Measurements from ENCODE around the gene TF.
A peak's percentile ranks its signal among the peaks of the same experiment; 100 is the strongest.
"Not testable (repeated sequence)": the region's sequence is repeated elsewhere in the genome, so short reads cannot be mapped to it uniquely, and the experiment has no call there.

The TF gene

GRCh38 chr3:133745981-133746711 lies at the start of gene TF:
Gene TF (plus strand): TSS chr3:133746393. CDS start chr3:133746441, 48 bp downstream.
- no peak for DNase-seq

DNA sequence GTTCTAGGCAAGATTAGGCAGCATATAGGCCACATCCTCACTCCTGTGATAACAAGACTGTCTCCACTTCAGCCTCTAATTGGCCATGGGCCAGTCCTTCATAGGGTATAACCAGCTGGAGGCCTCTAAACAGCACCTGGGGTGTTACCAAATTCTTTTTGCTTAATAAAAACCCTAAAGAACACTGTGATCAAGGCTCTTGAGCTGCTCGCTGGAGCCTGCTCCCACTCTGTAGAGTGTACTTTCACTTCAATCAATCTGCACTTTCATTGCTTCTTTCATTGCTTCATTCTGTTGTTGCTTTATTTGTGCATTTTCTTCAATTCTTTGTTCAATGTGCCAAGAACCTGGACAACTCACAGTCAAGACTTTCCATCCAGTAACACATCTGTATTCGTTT lies 48.2 kb upstream of the TF start:
- DNase-seq: no peak

- no peak for DNase-seq
Measured at GRCh38 chr3:133699467-133699866, 46.7 kb upstream of the TF start.

- no peak for DNase-seq
Measured at GRCh38 chr3:133699903-133700302, 46.3 kb upstream of the TF start.

- no peak for DNase-seq
Measured at GRCh38 chr3:133700351-133700750, 45.8 kb upstream of the TF start.

- DNase-seq: no peak
Measured at GRCh38 chr3:133701435-133702358, 44.5 kb upstream of the TF start.

DNA sequence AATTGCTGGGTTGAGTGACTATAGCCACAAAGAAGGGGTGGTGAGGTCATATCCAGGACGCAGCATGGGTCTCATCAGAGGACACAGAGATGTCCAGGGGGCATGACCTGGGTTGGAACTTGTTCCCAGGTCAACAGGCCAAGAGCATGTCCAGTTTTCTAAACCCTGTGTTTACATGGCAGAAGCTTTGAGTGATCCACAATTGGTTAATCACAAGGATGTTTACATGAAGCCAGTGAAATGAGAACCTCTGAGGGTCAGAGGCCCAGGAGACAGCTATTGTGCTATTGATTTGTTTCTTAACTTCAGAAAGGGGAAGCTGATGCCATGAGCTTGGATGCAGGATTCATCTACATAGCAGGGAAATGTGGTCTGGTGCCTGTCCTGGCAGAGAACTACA lies 42.3 kb upstream of the TF start:
- DNase-seq: no peak

DNA sequence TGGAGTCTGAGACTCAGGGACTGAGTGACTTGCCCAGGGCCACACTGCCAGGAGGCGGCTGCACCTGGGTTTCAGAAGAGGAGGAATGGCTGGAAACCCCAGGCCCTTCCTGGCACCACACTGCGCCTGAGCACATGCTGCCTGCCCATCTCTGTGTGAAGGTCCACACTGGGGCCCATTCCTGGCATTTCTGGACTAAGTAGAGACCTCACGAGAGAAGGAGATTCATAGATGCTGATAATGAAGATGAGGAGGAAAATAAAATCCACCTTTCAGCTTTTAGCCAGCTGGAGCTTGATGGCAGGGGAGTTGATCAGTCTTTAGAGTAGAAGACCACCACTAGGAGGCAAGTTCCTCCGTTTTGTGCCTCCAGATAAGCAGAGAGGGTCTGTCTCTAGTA lies 40.2 kb upstream of the TF start:
- DNase-seq: no peak

DNA sequence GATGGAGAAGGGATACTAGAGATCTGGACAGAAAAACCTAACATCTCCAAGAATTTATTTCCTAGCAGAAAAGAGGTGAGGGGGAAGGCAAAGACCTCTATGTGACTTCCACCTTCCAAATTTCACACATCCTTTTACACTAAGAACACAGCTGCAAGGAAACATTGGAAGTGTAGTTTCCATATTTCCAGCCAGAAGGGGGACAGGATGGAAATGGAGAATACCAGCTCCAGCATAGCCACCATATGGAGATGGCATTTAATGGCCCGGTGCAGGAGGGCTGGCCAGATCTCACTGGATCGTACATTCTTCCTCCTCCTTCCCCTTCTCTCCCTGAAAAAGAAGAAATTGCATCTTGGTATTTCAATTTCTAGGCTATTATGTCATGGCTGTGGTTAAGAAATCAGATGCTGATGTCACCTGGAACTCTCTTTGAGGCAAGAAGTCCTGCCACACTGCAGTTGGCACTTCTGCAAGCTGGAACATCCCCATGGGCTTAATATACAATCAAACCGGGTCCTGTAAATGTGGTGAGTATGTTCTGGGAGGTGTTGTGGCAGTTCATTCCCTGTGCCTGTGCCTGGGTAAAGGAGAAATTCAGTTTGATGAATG lies 36.9 kb upstream of the TF start:
- no peak for DNase-seq

DNA sequence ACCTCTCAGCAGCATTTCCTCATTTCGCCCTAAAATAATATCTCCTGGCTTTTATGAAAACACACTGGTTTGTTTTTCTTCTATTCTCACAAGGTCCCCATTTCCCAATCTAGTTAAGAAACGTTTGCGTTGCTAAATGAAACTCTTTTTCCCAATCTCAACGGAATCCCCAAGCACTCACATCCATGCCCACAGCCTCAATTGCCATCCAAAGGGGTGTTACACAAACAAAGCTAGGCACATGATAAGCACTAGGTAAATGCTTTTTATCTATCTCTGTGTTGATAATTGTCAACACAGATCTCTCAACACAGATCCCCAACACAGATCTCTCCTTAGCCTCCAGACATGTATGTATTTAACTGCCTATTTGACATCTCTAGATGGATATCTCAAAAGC lies 35.2 kb upstream of the TF start:
- no peak for DNase-seq

DNA sequence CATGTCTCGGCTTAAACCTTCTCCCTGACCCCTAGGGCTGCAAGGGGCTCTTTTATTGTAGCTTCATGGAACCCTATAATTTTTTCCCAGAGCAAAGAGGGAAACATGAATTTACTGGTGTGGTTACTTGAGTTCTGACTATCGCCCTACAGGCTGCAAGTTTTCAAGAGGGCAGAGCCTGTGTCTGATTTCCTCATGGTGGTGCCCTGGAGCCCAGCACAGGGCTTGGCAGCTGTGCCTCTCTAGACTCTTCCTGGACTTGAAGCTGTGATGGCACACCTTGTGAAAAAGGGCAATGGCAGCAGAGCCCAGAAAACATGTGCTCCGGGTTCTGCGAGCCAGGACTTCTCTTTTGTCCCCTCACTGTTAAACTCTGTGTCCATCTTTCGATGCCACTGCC lies 34.2 kb upstream of the TF start:
- DNase-seq: no peak

- DNase-seq: no peak
Measured at GRCh38 chr3:133713347-133713746, 32.8 kb upstream of the TF start.

DNA sequence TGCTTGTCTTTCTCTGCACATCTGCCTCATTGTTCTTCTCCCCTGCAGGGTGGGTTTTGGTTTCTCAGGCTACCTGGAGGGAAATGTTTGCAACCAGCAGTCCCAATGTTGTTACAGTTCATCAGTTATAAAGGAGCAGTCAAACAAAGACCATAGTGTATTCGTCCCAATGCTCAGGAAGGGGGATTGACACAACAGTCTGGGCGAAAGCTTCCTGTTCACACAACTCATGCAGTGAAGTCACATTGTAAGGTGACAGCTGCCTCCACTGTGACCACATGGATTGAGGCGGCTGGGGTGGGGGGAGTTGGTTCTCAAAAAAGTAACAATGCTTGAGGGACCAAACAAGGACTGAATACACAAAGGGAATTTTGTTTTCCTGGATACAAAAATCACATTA lies 28.8 kb upstream of the TF start:
- DNase-seq: no peak

DNA sequence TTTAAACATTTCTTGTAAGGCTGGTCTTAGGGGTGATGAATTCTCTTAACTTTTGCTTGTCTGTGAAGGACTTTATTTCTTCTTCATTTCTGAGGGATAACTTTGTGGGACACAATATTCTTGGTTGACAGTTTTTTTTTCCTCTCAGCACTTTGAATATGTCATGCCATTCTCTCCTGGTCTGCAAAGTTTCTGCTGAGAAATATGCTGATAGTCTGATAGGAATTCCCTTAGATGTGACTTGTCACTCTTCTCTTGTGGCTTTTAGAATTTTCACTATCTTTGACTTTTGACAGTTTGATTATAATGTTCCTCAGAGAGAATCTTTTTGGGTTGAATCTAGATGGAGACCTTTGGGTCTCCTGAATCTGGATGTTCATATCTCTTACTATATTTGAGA lies 23.3 kb upstream of the TF start:
- no peak for DNase-seq

DNA sequence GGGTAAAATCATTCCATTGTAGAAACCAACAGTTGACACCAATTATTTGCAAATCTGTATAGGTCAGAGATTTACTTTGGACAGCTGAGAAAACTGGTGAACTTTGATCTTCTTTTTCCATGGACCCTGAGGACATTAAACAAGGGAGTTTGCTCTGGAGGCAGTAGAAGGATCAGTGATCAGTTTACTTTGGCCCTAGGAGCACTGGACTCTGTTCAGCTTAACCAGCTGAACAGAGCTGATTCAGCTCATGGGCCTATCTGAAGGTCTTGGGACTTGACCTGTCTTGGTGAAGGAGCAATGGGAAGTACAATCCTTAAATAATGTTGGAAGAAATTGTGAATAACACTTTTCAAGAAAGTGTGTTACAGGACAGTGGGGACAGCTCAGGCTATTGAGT lies 15.2 kb upstream of the TF start:
- DNase-seq: no peak

GRCh38 chr3:133732231-133732630 lies 14.0 kb upstream of the TF start:
- DNase-seq: not testable (repeated sequence)

DNA sequence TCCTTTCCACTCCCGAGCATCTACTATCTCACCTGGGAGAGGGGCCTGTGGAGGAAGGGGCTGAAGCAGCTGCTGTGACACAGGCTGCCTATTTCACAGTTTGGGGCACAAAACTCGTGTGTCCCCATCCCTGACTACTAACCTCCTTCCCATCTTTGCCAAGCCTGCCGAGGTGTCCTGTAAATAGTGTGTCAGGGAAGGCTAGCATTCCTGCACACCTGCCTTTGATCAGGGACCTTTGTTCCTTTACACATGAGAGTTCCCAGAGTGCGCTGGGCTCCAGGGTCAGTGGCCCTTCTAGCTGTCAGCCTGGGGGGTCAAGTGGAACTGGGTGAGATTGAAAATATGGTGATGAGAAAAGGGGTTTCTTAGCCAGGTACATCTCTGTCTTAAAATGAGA lies 13.0 kb upstream of the TF start:
- no peak for DNase-seq

DNA sequence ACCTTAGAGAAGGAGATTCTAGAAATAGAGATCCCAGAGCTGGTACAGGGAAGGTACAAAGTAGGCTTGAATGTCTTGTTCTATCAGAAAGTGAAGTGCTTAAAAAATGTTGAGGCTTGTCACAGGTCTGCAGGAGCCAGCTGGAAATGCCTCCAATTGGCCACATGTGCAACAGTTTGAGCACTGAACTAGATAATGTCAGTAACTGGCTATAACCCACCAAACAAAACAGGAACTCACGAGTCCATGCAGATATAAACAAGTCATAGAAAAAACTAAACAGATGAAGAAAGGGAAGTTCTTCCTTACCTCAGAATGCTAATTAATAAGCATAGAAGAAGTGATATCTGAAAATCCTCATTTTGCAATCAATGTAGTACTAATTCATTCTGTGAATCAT lies 11.9 kb upstream of the TF start:
- DNase-seq: peak; percentile 12

DNA sequence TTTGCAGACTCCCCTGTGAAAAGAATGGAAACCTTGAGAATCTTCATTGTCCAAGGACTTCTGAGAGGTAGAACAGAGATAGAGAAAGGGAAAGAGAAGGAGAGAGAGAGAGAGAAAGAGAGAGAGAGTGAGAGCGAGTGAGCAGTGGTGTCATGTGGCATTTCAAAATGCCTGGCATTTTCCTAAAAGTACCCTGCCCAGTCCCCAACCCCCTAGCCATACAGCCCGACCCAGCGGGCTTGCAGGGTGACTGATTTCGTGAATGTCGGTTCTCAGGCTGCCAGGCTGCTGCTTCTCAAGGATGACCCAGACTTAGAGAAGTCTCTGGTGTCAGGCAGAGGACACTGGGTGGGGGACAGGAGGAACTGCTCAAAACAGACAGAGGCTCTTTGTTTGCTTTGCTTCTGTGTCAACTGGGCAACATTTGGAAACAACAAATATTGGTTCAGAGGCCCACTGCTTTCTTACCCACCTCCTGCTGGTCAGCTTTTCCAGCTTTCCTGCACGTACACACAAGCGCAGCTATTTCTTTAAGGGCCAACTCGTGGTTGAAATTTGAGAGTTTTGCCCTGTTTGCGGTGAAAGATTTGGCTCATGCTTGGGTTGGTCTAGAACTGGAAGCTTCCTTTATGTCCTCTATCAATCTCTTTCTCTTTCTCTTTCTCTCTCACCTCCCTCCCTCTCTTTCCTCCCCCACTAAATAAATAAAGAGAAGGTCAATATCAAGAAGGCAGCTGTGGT lies 3.7 kb upstream of the TF start:
- DNase-seq: no peak

DNA sequence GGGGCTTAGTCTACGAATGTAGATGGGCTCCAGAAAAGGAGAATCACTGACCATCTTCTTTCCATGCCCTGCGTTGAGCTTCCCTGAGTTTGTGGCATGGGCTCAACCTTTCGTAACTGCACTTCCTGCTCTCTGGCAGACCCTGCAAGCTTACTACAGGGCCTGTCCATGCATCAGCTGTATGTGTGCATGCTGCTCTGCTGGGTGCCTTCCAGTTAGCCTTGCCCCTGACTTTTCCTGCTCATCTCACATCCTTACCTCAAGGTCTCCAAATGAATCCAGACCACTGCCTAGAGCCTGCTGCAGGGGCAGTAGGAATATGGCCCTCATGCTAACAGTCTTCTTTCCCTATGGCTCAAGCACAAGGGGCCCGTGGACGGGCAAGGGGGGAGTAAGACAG lies 2.0 kb upstream of the TF start:
- DNase-seq: no peak

GRCh38 chr3:133745108-133745507 lies 1.1 kb upstream of the TF start:
- no peak for DNase-seq

DNA sequence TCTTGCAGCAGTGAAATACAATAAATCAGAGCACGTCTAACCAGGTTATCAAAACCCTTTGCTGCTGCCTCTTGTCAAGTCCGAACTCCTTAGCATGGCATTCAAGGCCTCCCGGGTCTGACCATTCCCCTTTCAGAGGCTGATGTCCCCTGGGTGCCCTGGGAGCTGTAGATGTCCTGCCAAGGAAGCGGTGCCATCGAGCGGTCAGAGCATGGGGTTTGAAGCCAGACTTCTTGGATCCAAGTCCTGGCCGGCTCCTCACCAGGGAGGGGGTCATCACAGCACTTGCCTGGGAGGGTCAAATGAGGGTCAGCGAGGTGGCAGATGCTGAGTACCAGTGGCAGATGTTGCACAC lies 496 bp downstream of the TF start:
- DNase-seq: no peak

DNA sequence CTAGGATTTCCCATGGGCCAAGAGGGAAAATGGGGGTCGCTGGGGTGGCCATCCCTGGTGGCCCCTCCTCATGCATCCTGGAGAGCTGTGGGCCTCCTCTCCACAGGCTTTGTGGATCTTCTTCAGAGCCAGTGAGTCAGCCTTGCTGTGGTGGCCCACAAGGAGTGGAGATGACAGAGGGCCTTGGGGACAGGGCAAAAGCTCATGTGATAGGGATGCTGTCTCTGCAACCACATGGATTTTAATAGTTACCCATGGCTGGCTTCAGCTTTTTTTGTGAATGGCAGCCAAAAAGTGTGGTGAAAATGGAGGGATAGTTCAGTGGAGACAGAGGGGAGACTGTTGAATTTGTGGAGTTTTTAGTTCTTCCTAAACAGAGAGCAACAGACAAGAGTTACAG lies 1.2 kb downstream of the TF start:
- DNase-seq: no peak

All from hematopoietic multipotent progenitor cell treated with erythropoietin and hydrocortisone succinate and interleukin-3 and kit ligand, for 6 days (in vitro differentiated cells).